MM.1S (cell line): ENCODE measurements around the gene PREP.

Source experiments
- DNase-seq: peaks from one replicate; pipeline ENCODE4 v3.0.0-alpha.2; 2015
- H2AFZ ChIP-seq: fragments of 300-600 bp; sonication (generic); 2 replicates; pipeline ENCODE4 v1.6.0; 2016; ENCODE audit warnings: antibody characterized with exemption, low read length
- H3F3A ChIP-seq: fragments of 300-600 bp; sonication (generic); 2 replicates; pipeline ENCODE4 v1.6.1; 2016; ENCODE audit warnings: mild to moderate bottlenecking, antibody characterized with exemption, low read length, moderate library complexity, mixed read lengths; ENCODE audit not compliant: insufficient read depth
- H3K27ac ChIP-seq: fragments of 300-600 bp; sonication (generic); 2 replicates; pipeline ENCODE4 v1.5.1; 2016; ENCODE audit warnings: mild to moderate bottlenecking, low read length
- H3K27me3 ChIP-seq: fragments of 300-600 bp; sonication (generic); replicated peaks from 2 replicates; pipeline ENCODE4 v1.6.0; 2016; ENCODE audit warnings: low read length; ENCODE audit not compliant: insufficient read depth
- H3K36me3 ChIP-seq: fragments of 300-600 bp; sonication (generic); replicated peaks from 2 replicates; pipeline ENCODE4 v1.6.1; 2016; ENCODE audit warnings: mild to moderate bottlenecking, low read length, mixed read lengths; ENCODE audit not compliant: insufficient read depth
- H3K4me1 ChIP-seq: fragments of 300-600 bp; sonication (generic); 2 replicates; pipeline ENCODE4 v1.6.1; 2016; ENCODE audit warnings: low read length, mixed read lengths
- H3K4me2 ChIP-seq: fragments of 300-600 bp; sonication (generic); 2 replicates; pipeline ENCODE4 v1.6.0; 2016; ENCODE audit warnings: low read depth, low read length
- H3K4me3 ChIP-seq: fragments of 300-600 bp; sonication (generic); 2 replicates; pipeline ENCODE4 v1.5.1; 2016; ENCODE audit warnings: low read length, mixed read lengths
- H3K79me2 ChIP-seq: fragments of 300-600 bp; sonication (generic); 2 replicates; pipeline ENCODE4 v1.6.1; 2016; ENCODE audit warnings: mixed run types, low read length, mixed read lengths
- H3K9ac ChIP-seq: fragments of 300-600 bp; sonication (generic); 2 replicates; pipeline ENCODE4 v1.6.1; 2016; ENCODE audit warnings: low read length, mixed read lengths
- H3K9me2 ChIP-seq: fragments of 300-600 bp; sonication (generic); replicated peaks from 2 replicates; pipeline ENCODE4 v1.6.1; 2016; ENCODE audit warnings: mild to moderate bottlenecking, low read length, mixed read lengths; ENCODE audit not compliant: insufficient read depth
- H3K9me3 ChIP-seq: fragments of 300-600 bp; sonication (generic); replicated peaks from 2 replicates; pipeline ENCODE4 v1.6.1; 2016; ENCODE audit warnings: mild to moderate bottlenecking, low read length, mixed read lengths; ENCODE audit not compliant: insufficient read depth
- H4K20me1 ChIP-seq: fragments of 300-600 bp; sonication (generic); 2 replicates; pipeline ENCODE4 v1.6.1; 2016; ENCODE audit warnings: mild to moderate bottlenecking, low read length, moderate library complexity, mixed read lengths; ENCODE audit not compliant: insufficient read depth
- EZH2 ChIP-seq: fragments of 300-600 bp; sonication (generic); optimal IDR thresholded peaks from 2 replicates; pipeline ENCODE3; 2017; ENCODE audit warnings: low read depth, mild to moderate bottlenecking, antibody characterized with exemption, low read length, mixed read lengths
- EZH2phosphoT487 ChIP-seq: fragments of 300-600 bp; sonication (generic); IDR thresholded peaks from 2 replicates; pipeline ENCODE4 v1.6.1; 2018; ENCODE audit warnings: antibody characterized with exemption, low read length
- TF ChIP-seq, protein P1 (sequence below): fragments of 300-600 bp; sonication (generic); IDR thresholded peaks from 2 replicates; pipeline ENCODE4 v1.5.1; 2016; ENCODE audit warnings: antibody characterized with exemption, low read length, mixed read lengths

PREP gene

DNA sequence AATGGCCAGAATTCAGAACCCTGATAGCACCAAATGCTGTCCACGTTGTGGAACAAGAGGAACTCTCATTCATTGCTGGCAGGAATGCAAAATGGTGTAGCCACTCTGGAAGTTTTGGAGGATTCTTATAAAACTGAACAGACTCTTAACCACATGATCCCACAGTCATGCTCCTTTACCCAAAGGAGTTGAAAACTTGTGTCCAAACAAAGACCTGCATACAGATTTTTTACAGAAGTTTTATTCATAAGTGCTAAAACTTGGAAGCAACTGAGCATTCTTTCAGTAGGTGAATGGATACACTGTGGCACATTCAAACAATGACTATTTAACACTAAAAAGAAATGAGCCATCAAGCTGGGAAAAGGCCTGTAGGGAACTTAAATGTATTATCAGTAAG lies 32.5 kb downstream of the PREP start:
- no peaks in the 10 kb centered on the region for H3K27me3 ChIP-seq
- no peak overlapping the region for H3K9ac ChIP-seq
- no peaks in the 10 kb centered on the region for H3K9me2 ChIP-seq
- no peak for TF ChIP-seq EZH2
- TF ChIP-seq, protein P1, sequence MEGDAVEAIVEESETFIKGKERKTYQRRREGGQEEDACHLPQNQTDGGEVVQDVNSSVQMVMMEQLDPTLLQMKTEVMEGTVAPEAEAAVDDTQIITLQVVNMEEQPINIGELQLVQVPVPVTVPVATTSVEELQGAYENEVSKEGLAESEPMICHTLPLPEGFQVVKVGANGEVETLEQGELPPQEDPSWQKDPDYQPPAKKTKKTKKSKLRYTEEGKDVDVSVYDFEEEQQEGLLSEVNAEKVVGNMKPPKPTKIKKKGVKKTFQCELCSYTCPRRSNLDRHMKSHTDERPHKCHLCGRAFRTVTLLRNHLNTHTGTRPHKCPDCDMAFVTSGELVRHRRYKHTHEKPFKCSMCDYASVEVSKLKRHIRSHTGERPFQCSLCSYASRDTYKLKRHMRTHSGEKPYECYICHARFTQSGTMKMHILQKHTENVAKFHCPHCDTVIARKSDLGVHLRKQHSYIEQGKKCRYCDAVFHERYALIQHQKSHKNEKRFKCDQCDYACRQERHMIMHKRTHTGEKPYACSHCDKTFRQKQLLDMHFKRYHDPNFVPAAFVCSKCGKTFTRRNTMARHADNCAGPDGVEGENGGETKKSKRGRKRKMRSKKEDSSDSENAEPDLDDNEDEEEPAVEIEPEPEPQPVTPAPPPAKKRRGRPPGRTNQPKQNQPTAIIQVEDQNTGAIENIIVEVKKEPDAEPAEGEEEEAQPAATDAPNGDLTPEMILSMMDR: no peak
- TF ChIP-seq EZH2phosphoT487: no peak
- no peaks in the 10 kb centered on the region for H4K20me1 ChIP-seq
- H3K4me3 ChIP-seq: no peak overlapping the region
- no peaks in the 10 kb centered on the region; the same call in 1 of the 2 replicates for H3K36me3 ChIP-seq
- no peak overlapping the region for H3K27ac ChIP-seq
- H3K4me1 ChIP-seq: no peaks in the 10 kb centered on the region
- no peak for DNase-seq
- H2AFZ ChIP-seq: no peak overlapping the region
- H3K9me3 ChIP-seq: no peaks in the 10 kb centered on the region
- no peak overlapping the region for H3K4me2 ChIP-seq
- H3F3A ChIP-seq: no peaks in the 10 kb centered on the region
- no peaks in the 10 kb centered on the region for H3K79me2 ChIP-seq

DNA sequence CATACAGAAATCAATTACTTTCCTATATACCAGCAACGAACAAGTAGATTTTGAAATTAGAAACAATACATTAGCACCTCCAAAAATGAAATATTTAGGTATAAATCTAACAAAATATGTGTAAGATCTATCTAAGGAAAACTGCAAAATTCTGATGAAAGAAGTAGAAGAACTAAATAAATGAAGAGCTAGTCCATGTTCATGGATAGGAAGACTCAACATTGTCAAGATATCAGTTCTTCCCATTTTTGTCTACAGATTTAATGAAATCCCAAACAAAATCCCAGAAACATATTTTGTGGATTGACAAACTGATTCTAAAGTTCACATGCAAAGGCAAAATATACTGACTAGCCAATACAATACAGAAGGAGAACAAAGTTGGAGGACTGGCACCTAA lies 33.7 kb downstream of the PREP start:
- Histone ChIP-seq H3K79me2 (no peaks in the 10 kb centered on the region), H3K36me3 (no peaks in the 10 kb centered on the region), H3K9me3 (no peaks in the 10 kb centered on the region)

DNA sequence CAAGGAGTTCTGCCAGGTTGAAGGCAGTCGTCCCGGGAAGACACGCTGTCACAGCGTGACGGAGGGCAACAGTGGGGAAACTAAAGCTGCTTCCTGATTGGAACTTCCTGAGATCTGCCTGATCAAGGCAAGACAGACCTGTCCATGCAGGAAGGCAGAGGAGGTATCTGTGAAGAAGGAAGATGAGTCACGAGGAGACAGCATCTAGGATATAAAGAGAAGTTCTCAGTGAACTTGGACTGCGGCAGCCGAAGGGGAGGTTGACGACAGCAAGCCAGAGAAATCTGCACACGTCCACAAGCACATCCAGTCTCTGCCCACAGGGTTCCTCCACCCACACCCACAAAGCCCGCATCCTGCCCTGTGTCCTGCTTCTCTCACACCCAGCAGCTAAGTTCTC lies 38.6 kb downstream of the PREP start:
- Histone ChIP-seq H3K9me3 (no peaks in the 10 kb centered on the region), H3K4me3 (no peak overlapping the region), H3K79me2 (no peaks in the 10 kb centered on the region), H3K4me2 (no peak overlapping the region), H3K4me1 (no peaks in the 10 kb centered on the region), H3K9ac (no peak overlapping the region), H4K20me1 (no peaks in the 10 kb centered on the region), H3K27me3 (no peaks in the 10 kb centered on the region), H3K27ac (no peak overlapping the region), H3F3A (no peaks in the 10 kb centered on the region), H3K9me2 (no peaks in the 10 kb centered on the region), H2AFZ (no peak overlapping the region), H3K36me3 (no peaks in the 10 kb centered on the region)
- TF ChIP-seq, protein P1: no peak
- TF ChIP-seq EZH2phosphoT487 (no peak), EZH2 (no peak)
- no peak for DNase-seq

More for the DNA sequence above, 33.7 kb downstream of the PREP start:
- no peak overlapping the region for H2AFZ ChIP-seq
- no peak overlapping the region for H3K4me3 ChIP-seq
- H3K9ac ChIP-seq: no peak overlapping the region
- no peak for DNase-seq
- H4K20me1 ChIP-seq: no peaks in the 10 kb centered on the region
- H3K4me1 ChIP-seq: no peaks in the 10 kb centered on the region
- no peak overlapping the region for H3K4me2 ChIP-seq
- no peaks in the 10 kb centered on the region for H3K9me2 ChIP-seq
- TF ChIP-seq, protein P1: no peak
- TF ChIP-seq EZH2phosphoT487 (no peak), EZH2 (no peak)
- H3F3A ChIP-seq: no peaks in the 10 kb centered on the region
- H3K27me3 ChIP-seq: no peaks in the 10 kb centered on the region
- H3K27ac ChIP-seq: no peak overlapping the region
